ENCODE measurements around the gene KLRF2.

Gene KLRF2

GRCh38 chr12:9888665-9889273, 7.5 kb downstream of the KLRF2 start:
- Histone ChIP-seq H3K36me3 (ENCODE audit: control insufficient read depth, insufficient read depth, low read length, severe bottlenecking) (no peaks in the 10 kb centered on the region), H3K9ac (ENCODE audit: low read length) (no peak overlapping the region), H3K4me3 (ENCODE audit: low read length) (no peak overlapping the region), H3K4me1 (ENCODE audit: control insufficient read depth, insufficient read depth, low read length) (no peaks in the 10 kb centered on the region), H3K27me3 (replicated peaks; ENCODE audit: control insufficient read depth, insufficient read depth, low read length) (no peaks in the 10 kb centered on the region), H3K9me3 (ENCODE audit: control insufficient read depth, low read length) (no peaks in the 10 kb centered on the region)
- DNase-seq (ENCODE audit: low read depth) = no peak

DNA sequence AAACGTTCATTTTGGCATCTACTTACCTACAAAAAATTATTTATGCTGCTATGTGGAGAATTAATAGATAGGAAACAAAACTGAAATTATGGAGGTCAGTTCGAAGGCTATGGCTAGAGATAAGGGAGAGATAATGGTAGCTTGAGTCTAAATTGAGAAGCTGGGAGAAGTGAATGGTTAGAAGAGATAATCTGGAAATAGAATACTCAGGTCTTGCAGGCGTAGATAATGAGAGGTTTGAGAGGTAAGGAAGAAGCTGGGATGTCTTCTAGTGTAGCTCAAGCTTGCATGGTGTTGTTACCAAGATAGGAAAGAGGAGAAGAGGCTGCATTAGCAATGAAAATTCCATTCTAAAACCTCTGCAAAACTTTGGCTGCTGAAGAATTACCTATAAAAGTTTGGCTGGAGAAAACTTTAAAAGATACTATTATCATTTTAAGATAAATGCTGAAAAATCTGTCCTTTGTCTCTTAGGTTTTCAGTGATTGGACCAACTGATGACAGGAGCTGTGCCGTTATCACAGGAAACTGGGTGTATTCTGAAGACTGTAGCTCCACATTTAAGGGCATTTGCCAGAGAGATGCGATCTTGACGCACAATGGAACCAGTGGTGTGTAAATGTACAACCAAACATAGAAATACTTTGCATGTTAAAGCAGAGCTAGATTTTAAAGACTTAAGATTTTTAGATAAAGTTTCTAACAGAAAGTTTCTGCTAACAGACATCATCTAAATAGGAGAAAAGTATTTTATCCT, 14.1 kb downstream of the KLRF2 start:
- DNase-seq (ENCODE audit: low read depth) = no peak
- peaks cover 5% of the 10 kb centered on the region for H3K4me1 ChIP-seq (ENCODE audit: control insufficient read depth, insufficient read depth, low read length)
- H3K9me3 ChIP-seq (ENCODE audit: control insufficient read depth, low read length) = no peaks in the 10 kb centered on the region
- no peak overlapping the region for H3K4me3 ChIP-seq (ENCODE audit: low read length)
- no peaks in the 10 kb centered on the region for H3K36me3 ChIP-seq (ENCODE audit: control insufficient read depth, insufficient read depth, low read length, severe bottlenecking)
- no peaks in the 10 kb centered on the region for H3K27me3 ChIP-seq (replicated peaks; ENCODE audit: control insufficient read depth, insufficient read depth, low read length)
- H3K9ac ChIP-seq (ENCODE audit: low read length) = no peak overlapping the region

DNA sequence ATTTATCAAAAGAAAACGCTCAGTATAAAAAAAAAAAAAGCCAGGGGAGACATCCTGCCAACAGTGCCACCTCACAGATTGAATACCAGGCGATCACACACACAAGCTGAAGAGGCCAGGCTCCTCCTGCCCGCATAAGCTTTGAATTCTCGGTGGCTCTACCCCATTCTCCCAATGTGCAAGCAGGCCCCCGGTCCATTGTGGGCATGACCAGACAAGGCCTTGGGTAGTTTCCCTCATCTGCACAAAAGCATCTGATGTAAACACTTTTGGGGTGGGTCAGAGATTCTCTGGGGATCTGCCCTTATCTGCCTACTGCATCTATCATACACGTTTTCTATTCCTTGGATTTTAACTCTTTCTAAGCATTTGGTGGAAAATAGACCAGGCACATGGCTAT, 16.2 kb downstream of the KLRF2 start:
- no peak for DNase-seq (ENCODE audit: low read depth)
- no peaks in the 10 kb centered on the region for H3K27me3 ChIP-seq (replicated peaks; ENCODE audit: control insufficient read depth, insufficient read depth, low read length)
- peaks cover 5% of the 10 kb centered on the region for H3K9me3 ChIP-seq (ENCODE audit: control insufficient read depth, low read length)
- H3K36me3 ChIP-seq (ENCODE audit: control insufficient read depth, insufficient read depth, low read length, severe bottlenecking) = no peaks in the 10 kb centered on the region
- H3K9ac ChIP-seq (ENCODE audit: low read length) = no peak overlapping the region
- H3K4me1 ChIP-seq (ENCODE audit: control insufficient read depth, insufficient read depth, low read length) = peaks cover 5% of the 10 kb centered on the region
- H3K4me3 ChIP-seq (ENCODE audit: low read length) = no peak overlapping the region

DNA sequence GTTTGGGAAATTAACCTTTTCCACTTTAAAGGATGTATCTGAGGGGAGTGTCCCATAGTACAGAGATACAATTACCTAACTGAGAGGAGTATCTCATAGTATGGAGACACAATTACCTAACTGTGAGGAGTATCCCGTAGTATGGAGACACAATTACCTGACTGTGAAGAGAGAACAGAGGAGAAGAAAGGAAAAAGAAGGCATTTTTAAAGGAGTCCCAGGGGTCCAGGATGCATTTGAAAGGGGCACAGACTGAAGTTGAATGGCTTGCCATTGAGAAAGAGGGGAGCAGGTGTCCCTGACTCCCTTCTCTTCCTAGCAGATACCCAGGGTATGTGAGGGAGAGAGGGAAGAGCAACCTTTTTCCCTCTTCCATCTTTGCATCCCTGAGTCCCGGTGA, 17.9 kb downstream of the KLRF2 start:
- Histone ChIP-seq H3K36me3 (ENCODE audit: control insufficient read depth, insufficient read depth, low read length, severe bottlenecking) (no peaks in the 10 kb centered on the region), H3K4me3 (ENCODE audit: low read length) (no peak overlapping the region), H3K27me3 (replicated peaks; ENCODE audit: control insufficient read depth, insufficient read depth, low read length) (no peaks in the 10 kb centered on the region), H3K9ac (ENCODE audit: low read length) (no peak overlapping the region), H3K4me1 (ENCODE audit: control insufficient read depth, insufficient read depth, low read length) (peaks cover 3% of the 10 kb centered on the region), H3K9me3 (ENCODE audit: control insufficient read depth, low read length) (peaks cover 19% of the 10 kb centered on the region)
- DNase-seq (ENCODE audit: low read depth) = no peak

GRCh38 chr12:9900930-9901329, 19.6 kb downstream of the KLRF2 start:
- H3K27me3 ChIP-seq (replicated peaks; ENCODE audit: control insufficient read depth, insufficient read depth, low read length) = no peaks in the 10 kb centered on the region
- no peak overlapping the region for H3K4me3 ChIP-seq (ENCODE audit: low read length)
- no peaks in the 10 kb centered on the region for H3K4me1 ChIP-seq (ENCODE audit: control insufficient read depth, insufficient read depth, low read length)
- no peak for DNase-seq (ENCODE audit: low read depth)
- no peak overlapping the region for H3K9ac ChIP-seq (ENCODE audit: low read length)
- H3K9me3 ChIP-seq (ENCODE audit: control insufficient read depth, low read length) = peaks cover 19% of the 10 kb centered on the region
- no peaks in the 10 kb centered on the region for H3K36me3 ChIP-seq (ENCODE audit: control insufficient read depth, insufficient read depth, low read length, severe bottlenecking)

GRCh38 chr12:9902539-9903228, 21.4 kb downstream of the KLRF2 start:
- Histone ChIP-seq H3K4me3 (ENCODE audit: low read length) (no peak overlapping the region), H3K4me1 (ENCODE audit: control insufficient read depth, insufficient read depth, low read length) (no peaks in the 10 kb centered on the region), H3K9ac (ENCODE audit: low read length) (no peak overlapping the region), H3K9me3 (ENCODE audit: control insufficient read depth, low read length) (peaks cover 19% of the 10 kb centered on the region), H3K36me3 (ENCODE audit: control insufficient read depth, insufficient read depth, low read length, severe bottlenecking) (no peaks in the 10 kb centered on the region), H3K27me3 (replicated peaks; ENCODE audit: control insufficient read depth, insufficient read depth, low read length) (no peaks in the 10 kb centered on the region)
- no peak for DNase-seq (ENCODE audit: low read depth)

- Histone ChIP-seq H3K36me3 (ENCODE audit: control insufficient read depth, insufficient read depth, low read length, severe bottlenecking) (no peaks in the 10 kb centered on the region), H3K27me3 (replicated peaks; ENCODE audit: control insufficient read depth, insufficient read depth, low read length) (no peaks in the 10 kb centered on the region), H3K4me3 (ENCODE audit: low read length) (no peak overlapping the region), H3K9ac (ENCODE audit: low read length) (no peak overlapping the region), H3K4me1 (ENCODE audit: control insufficient read depth, insufficient read depth, low read length) (no peaks in the 10 kb centered on the region), H3K9me3 (ENCODE audit: control insufficient read depth, low read length) (peaks cover 48% of the 10 kb centered on the region)
- DNase-seq (ENCODE audit: low read depth) = no peak
Observed at GRCh38 chr12:9906873-9907272, 25.6 kb downstream of the KLRF2 start.

DNA sequence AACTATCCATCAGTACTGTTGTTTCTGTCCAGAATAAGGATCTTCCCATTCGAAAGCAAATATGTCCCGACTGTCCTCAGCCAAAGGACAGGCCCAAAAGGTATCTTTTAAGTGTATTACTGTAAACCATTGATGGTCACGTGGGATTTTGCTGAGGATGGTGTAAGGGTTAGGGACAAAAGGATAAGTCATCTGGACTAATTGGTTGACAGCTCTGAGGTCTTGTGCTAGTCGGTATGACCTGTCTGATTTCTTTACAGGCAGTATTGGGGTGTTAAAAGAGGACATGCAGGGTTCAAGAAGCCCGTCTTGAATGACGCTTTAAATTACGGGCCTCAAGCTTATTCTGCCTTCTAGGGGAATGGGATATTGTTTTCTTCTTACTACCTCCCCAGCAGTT, 26.5 kb downstream of the KLRF2 start:
- no peaks in the 10 kb centered on the region for H3K36me3 ChIP-seq (ENCODE audit: control insufficient read depth, insufficient read depth, low read length, severe bottlenecking)
- H3K9ac ChIP-seq (ENCODE audit: low read length) = no peak overlapping the region
- H3K4me3 ChIP-seq (ENCODE audit: low read length) = no peak overlapping the region
- no peaks in the 10 kb centered on the region for H3K4me1 ChIP-seq (ENCODE audit: control insufficient read depth, insufficient read depth, low read length)
- peaks cover 48% of the 10 kb centered on the region for H3K9me3 ChIP-seq (ENCODE audit: control insufficient read depth, low read length)
- DNase-seq (ENCODE audit: low read depth) = no peak
- H3K27me3 ChIP-seq (replicated peaks; ENCODE audit: control insufficient read depth, insufficient read depth, low read length) = no peaks in the 10 kb centered on the region

DNA sequence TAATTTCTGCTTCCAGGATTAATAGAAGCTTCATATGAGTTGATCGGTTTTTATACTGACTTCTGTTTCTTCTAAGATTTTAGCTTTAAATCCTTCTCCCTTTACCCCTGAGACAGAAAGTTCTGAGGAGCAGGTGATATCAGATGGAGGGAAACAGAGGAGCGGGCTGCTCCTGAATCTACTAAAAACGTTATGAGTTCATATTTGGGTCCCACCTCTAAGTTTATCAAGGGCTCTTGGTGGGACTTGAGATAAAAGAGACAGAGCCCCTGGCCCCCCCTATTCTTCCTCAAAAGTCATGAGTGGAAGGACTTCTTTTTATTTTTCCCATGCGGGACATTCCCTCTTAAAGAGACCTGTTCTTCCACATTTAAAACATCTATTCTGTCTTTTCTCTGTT, 27.1 kb downstream of the KLRF2 start:
- no peak for DNase-seq (ENCODE audit: low read depth)
- H3K4me3 ChIP-seq (ENCODE audit: low read length) = no peak overlapping the region

DNA sequence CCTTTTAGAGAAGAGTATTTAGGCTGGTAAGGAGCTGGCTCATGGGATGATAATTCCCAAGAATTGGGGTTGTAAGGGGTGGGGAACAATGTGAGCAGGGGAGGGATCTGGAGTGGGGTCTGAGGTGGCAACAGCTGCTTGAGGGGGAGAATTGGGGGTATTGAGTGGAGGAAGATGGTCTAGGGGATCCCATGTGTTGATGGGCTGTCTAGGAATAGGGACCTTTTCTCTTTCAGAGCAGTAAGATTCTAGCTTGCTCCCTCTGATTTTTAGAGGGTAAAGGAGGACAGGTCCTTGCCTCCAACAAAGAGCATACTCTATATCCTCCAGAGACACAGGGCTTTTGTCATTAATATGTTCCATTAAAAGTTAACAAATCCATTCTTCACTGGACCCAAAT, 28.4 kb downstream of the KLRF2 start:
- Histone ChIP-seq H3K27me3 (replicated peaks; ENCODE audit: control insufficient read depth, insufficient read depth, low read length) (no peaks in the 10 kb centered on the region), H3K9me3 (ENCODE audit: control insufficient read depth, low read length) (peaks cover 36% of the 10 kb centered on the region), H3K9ac (ENCODE audit: low read length) (no peak overlapping the region), H3K4me1 (ENCODE audit: control insufficient read depth, insufficient read depth, low read length) (no peaks in the 10 kb centered on the region), H3K4me3 (ENCODE audit: low read length) (peak overlapping the region; percentile 50), H3K36me3 (ENCODE audit: control insufficient read depth, insufficient read depth, low read length, severe bottlenecking) (no peaks in the 10 kb centered on the region)
- DNase-seq (ENCODE audit: low read depth) = no peak

More for the DNA sequence above, 27.1 kb downstream of the KLRF2 start:
- Histone ChIP-seq H3K4me1 (ENCODE audit: control insufficient read depth, insufficient read depth, low read length) (no peaks in the 10 kb centered on the region), H3K27me3 (replicated peaks; ENCODE audit: control insufficient read depth, insufficient read depth, low read length) (no peaks in the 10 kb centered on the region), H3K9me3 (ENCODE audit: control insufficient read depth, low read length) (peaks cover 43% of the 10 kb centered on the region), H3K9ac (ENCODE audit: low read length) (no peak overlapping the region), H3K36me3 (ENCODE audit: control insufficient read depth, insufficient read depth, low read length, severe bottlenecking) (no peaks in the 10 kb centered on the region)

DNA sequence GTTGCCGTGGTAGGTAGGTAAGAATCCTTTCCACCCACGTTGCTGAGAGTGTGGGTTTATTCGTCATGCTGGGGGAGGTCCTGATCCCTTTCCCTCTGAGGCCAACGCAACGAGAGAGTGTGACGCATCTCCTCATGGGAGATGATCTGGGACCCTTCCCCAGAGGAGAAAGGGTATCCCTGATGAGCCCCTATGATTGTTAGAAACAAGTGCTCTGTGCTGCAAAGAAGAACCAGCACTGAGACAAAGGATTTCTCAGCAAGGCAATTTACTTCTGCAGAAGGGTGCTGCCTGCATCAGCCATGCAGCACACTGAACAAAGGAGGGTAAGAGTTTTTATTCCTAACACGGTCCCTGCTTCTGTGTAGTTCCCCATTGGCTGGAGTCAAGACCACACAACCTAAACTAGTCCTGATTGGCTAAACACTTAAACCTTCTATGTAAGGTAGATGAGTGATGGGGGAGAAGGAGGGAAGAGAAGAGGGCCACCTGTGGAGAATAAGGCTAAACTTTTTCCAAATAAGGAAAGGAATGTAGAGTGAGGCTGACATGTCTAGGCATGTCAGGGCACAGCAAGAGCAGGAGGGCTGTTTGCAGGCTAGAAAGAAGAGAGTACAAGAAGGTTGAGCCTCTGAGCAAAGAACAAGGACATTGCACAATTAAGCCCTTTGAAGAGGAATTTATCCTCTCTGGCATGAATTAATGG, 29.6 kb downstream of the KLRF2 start:
- H3K4me1 ChIP-seq (ENCODE audit: control insufficient read depth, insufficient read depth, low read length) = no peaks in the 10 kb centered on the region
- no peak overlapping the region for H3K9ac ChIP-seq (ENCODE audit: low read length)
- H3K9me3 ChIP-seq (ENCODE audit: control insufficient read depth, low read length) = peaks cover 36% of the 10 kb centered on the region
- no peak for DNase-seq (ENCODE audit: low read depth)
- H3K27me3 ChIP-seq (replicated peaks; ENCODE audit: control insufficient read depth, insufficient read depth, low read length) = no peaks in the 10 kb centered on the region
- H3K36me3 ChIP-seq (ENCODE audit: control insufficient read depth, insufficient read depth, low read length, severe bottlenecking) = no peaks in the 10 kb centered on the region
- H3K4me3 ChIP-seq (ENCODE audit: low read length) = peak overlapping the region; percentile 50

Data from adipocyte (in vitro differentiated cells).